SK-N-SH (cell line): Measurements from ENCODE around the gene DIS3L2. TPM values are rescaled to one million over a fixed set of nuclear protein-coding genes. Genes with fewer than 3 reads are reported as not detected.
A peak's percentile ranks its signal among the peaks of the same experiment; 100 is the strongest.

Experiments used
- CTCF ChIA-PET: fragments of 300-600, 350-600 bp; formaldehyde crosslinking; extraction: SDS; loops from one replicate; lab custom pipeline; 2021; lab: Yijun Ruan, JAX
- POLR2A ChIA-PET: fragments of 350-600 bp; sonication (Branson Sonifier 250); formaldehyde crosslinking; extraction: SDS; loops from one replicate; lab custom pipeline; 2020; ENCODE audit warnings: antibody characterized with exemption, inconsistent platforms; lab: Yijun Ruan, JAX
- DNase-seq: peaks from one replicate; pipeline ENCODE4 v3.0.0; 2012
- H2AFZ ChIP-seq: fragments of 200-600 bp; sonication (generic); 2 replicates; pipeline ENCODE4 v1.8.1; 2016; ENCODE audit warnings: antibody characterized with exemption, mild to moderate bottlenecking, low read depth
- H3F3A ChIP-seq: fragments of 200-600 bp; sonication (generic); replicated peaks from 2 replicates; pipeline ENCODE3; 2016; ENCODE audit warnings: antibody characterized with exemption, mild to moderate bottlenecking; ENCODE audit not compliant: insufficient read depth
- H3K27ac ChIP-seq, 2 experiments: fragments of 200-500 bp in 1 of 2; fragments of 200-600 bp in 1 of 2; sonication (Bioruptor generic) in 1 of 2; sonication (generic), shearing (Covaris generic) in 1 of 2; 2 replicates each; pipeline versions ENCODE4 v1.5.1 to v1.6.1; 2014 to 2016; ENCODE audit warnings: low read depth in 2 of 2, inconsistent platforms in 1 of 2, low read length in 1 of 2, mild to moderate bottlenecking in 1 of 2, mixed read lengths in 1 of 2
- H3K27me3 ChIP-seq: fragments of 200-600 bp; sonication (generic), shearing (Covaris generic); 2 replicates; pipeline ENCODE4 v1.6.1; 2016; ENCODE audit warnings: mixed run types; ENCODE audit not compliant: insufficient read depth
- H3K36me3 ChIP-seq, 2 experiments: fragments of 200-500 bp in 1 of 2; fragments of 200-600 bp in 1 of 2; sonication (Bioruptor generic) in 1 of 2; sonication (generic) in 1 of 2; replicated peaks in 1 of 2; 2 replicates each; pipeline versions ENCODE3 to v1.5.1; 2014 to 2016; ENCODE audit warnings: low read length in 1 of 2, mild to moderate bottlenecking in 1 of 2; ENCODE audit not compliant: insufficient read depth in 2 of 2, control insufficient read depth in 1 of 2
- H3K4me1 ChIP-seq, 2 experiments: fragments of 200-500 bp in 1 of 2; fragments of 200-600 bp in 1 of 2; sonication (Bioruptor generic) in 1 of 2; sonication (generic), shearing (Covaris generic) in 1 of 2; 2 replicates each; pipeline versions ENCODE4 v1.5.1 to v1.6.1; 2014 to 2016; ENCODE audit warnings: low read depth in 1 of 2, low read length in 1 of 2, mixed run types in 1 of 2; ENCODE audit not compliant: insufficient read depth in 2 of 2, control insufficient read depth in 1 of 2
- H3K4me2 ChIP-seq: fragments of 200-600 bp; sonication (generic), shearing (Covaris generic); 2 replicates; pipeline ENCODE4 v1.6.1; 2017; ENCODE audit warnings: mixed run types
- H3K4me3 ChIP-seq, 2 experiments: fragments of 200-500 bp in 1 of 2; fragments of 200-600 bp in 1 of 2; sonication (Bioruptor generic) in 1 of 2; sonication (generic), shearing (Covaris generic) in 1 of 2; 2 replicates each; pipeline versions ENCODE4 v1.5.1 to v1.8.1; 2014 to 2016; ENCODE audit warnings: low read depth in 2 of 2, inconsistent platforms in 1 of 2, low read length in 1 of 2, mild to moderate bottlenecking in 1 of 2, mixed read lengths in 1 of 2, moderate library complexity in 1 of 2
- H3K79me2 ChIP-seq: fragments of 200-600 bp; sonication (generic); 2 replicates; pipeline ENCODE4 v1.8.1; 2017; ENCODE audit warnings: mild to moderate bottlenecking; ENCODE audit not compliant: insufficient read depth
- H3K9ac ChIP-seq: fragments of 200-600 bp; sonication (generic); 2 replicates; pipeline ENCODE4 v1.6.1; 2017; ENCODE audit warnings: mixed run types
- H3K9me2 ChIP-seq: fragments of 200-600 bp; sonication (generic); 2 replicates; pipeline ENCODE4 v1.6.1; 2017; ENCODE audit warnings: mixed run types
- H3K9me3 ChIP-seq: fragments of 200-600 bp; sonication (generic); 2 replicates; pipeline ENCODE4 v1.6.1; 2017; ENCODE audit warnings: mixed run types, mild to moderate bottlenecking, moderate library complexity
- H4K20me1 ChIP-seq: fragments of 200-600 bp; sonication (generic); 2 replicates; pipeline ENCODE4 v1.6.1; 2017; ENCODE audit warnings: mild to moderate bottlenecking, mixed run types; ENCODE audit not compliant: insufficient read depth
- CHD2 ChIP-seq: fragments of 150-350 bp; IDR thresholded peaks from 2 replicates; pipeline ENCODE4 v1.6.1; 2018; ENCODE audit warnings: low read length; ENCODE audit not compliant: partially characterized antibody
- EP300 ChIP-seq, 2 experiments: IDR thresholded peaks; 2 replicates each; pipeline versions ENCODE4 v1.4.0 to v1.6.1; 2012; ENCODE audit warnings: borderline replicate concordance in 1 of 2, low read depth in 1 of 2, low read length in 1 of 2
- FOSL2 ChIP-seq: IDR thresholded peaks from 2 replicates; pipeline ENCODE4 v1.4.0; 2012; ENCODE audit warnings: low read depth, mild to moderate bottlenecking, moderate library complexity, borderline replicate concordance
- FOXJ3 ChIP-seq: sonication (generic); formaldehyde crosslinking; IDR thresholded peaks from 2 replicates; pipeline ENCODE4 v1.5.1; 2020; ENCODE audit warnings: mild to moderate bottlenecking, missing genetic modification reagents
- FOXM1 ChIP-seq: IDR thresholded peaks from 2 replicates; pipeline ENCODE4 v1.4.0; 2012; ENCODE audit warnings: low read depth, mild to moderate bottlenecking
- GATA2 ChIP-seq: sonication (generic); formaldehyde crosslinking; IDR thresholded peaks from 2 replicates; pipeline ENCODE4 v1.5.0; 2020; ENCODE audit warnings: mild to moderate bottlenecking, missing genetic modification reagents
- JUND ChIP-seq: IDR thresholded peaks from 2 replicates; pipeline ENCODE4 v1.4.0; 2012
- MEF2A ChIP-seq: IDR thresholded peaks from 2 replicates; pipeline ENCODE4 v1.4.0; 2012; ENCODE audit warnings: low read depth, borderline replicate concordance
- NRF1 ChIP-seq: IDR thresholded peaks from 2 replicates; pipeline ENCODE4 v1.6.1; 2012; ENCODE audit warnings: low read depth, mild to moderate bottlenecking, low read length
- RCOR1 ChIP-seq: fragments of 150-350 bp; IDR thresholded peaks from 2 replicates; pipeline ENCODE4 v1.6.1; 2017; ENCODE audit warnings: antibody characterized with exemption, low read length
- RXRA ChIP-seq: IDR thresholded peaks from 2 replicates; pipeline ENCODE4 v1.4.0; 2012; ENCODE audit warnings: low read depth, mild to moderate bottlenecking, borderline replicate concordance
- SIN3A ChIP-seq: IDR thresholded peaks from 2 replicates; pipeline ENCODE4 v1.6.1; 2012; ENCODE audit warnings: low read depth, mild to moderate bottlenecking, low read length, moderate library complexity, borderline replicate concordance
- SMC3 ChIP-seq: IDR thresholded peaks from 2 replicates; pipeline ENCODE4 v1.6.1; 2012; ENCODE audit warnings: low read depth, low read length, improper control_type of control experiment
- TAF1 ChIP-seq: IDR thresholded peaks from 2 replicates; pipeline ENCODE4 v1.6.1; 2012; ENCODE audit warnings: low read depth, mild to moderate bottlenecking, low read length, moderate library complexity, borderline replicate concordance
- YY1 ChIP-seq: IDR thresholded peaks from 2 replicates; pipeline ENCODE4 v1.4.0; 2012; ENCODE audit warnings: low read depth, mild to moderate bottlenecking
- WGBS: methylation state at CpG from one replicate; pipeline ENCODE4 v1.1.6; 2017; ENCODE audit warnings: low lambda C conversion rate; 5-methylcytosine and 5-hydroxymethylcytosine counted together
- polyA plus RNA-seq, 3 experiments: library from polyadenylated mRNA; depleted of rRNA; stranded (reverse); fragments of >200 nt; gene quantifications; 2 replicates each; pipeline ENCODE4 v1.2.3, GENCODE V29; 2012
- TF ChIP-seq, protein P1 (sequence below): IDR thresholded peaks from 2 replicates; pipeline ENCODE4 v1.6.1; 2012; ENCODE audit warnings: mild to moderate bottlenecking, low read depth, low read length, moderate library complexity
- TF ChIP-seq, protein P2 (sequence below): IDR thresholded peaks from 2 replicates; pipeline ENCODE4 v1.4.0; 2012; ENCODE audit warnings: low read depth
- TF ChIP-seq, protein P3 (sequence below): IDR thresholded peaks from 2 replicates; pipeline ENCODE4 v1.4.0; 2012; ENCODE audit warnings: low read depth, borderline replicate concordance

Gene DIS3L2
- polyA plus RNA-seq, 1 of the 3 experiments (the other 2 are of a cell fraction), result 17.9 TPM

DNA sequence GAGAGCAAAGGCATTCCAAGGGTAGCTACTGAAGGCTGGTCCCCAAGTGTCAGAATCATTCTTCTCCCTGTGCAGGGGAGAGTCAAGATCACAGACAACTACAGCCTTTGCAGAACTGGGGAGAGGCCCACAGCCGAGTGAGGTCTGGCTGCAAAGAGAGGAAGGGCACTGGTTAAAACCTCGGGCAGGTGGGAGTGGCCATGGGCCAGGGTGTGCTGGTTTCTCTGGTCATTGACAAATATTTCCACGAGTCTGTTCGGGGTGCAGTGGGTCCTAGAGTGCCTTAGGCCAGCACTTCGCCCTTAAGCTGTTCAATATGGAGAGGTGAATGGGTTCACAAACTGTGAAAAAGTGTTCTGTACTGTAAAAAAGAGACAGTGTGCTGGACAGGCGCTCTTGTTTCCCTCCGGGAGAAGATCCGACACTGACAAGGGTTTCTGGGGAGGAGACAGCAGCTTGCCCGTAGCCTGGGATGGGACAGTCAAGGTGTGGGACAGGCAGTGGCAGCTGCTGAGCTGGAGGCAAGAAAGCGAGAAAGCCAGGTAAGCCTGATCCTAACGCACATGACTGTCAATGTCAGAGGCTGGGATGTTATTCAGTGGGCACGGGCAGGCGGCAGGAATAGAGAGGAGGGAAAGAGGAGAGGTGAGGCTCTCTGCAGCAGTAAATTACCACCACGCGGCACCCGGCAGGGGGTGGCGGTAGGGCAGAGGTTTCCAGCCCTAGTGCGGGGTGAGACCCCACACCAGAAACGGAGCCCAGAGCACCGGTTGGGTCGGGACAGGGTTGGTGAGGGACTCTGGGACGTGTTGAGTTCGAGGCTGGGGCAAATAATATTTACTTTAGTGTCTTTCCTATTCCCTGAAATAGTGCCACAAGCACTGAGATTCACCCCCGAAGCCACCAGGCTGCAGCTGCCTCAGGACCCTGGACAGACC, 37.3 kb upstream of the DIS3L2 start:
- TF ChIP-seq YY1, result no peak
- TF ChIP-seq, protein P1, sequence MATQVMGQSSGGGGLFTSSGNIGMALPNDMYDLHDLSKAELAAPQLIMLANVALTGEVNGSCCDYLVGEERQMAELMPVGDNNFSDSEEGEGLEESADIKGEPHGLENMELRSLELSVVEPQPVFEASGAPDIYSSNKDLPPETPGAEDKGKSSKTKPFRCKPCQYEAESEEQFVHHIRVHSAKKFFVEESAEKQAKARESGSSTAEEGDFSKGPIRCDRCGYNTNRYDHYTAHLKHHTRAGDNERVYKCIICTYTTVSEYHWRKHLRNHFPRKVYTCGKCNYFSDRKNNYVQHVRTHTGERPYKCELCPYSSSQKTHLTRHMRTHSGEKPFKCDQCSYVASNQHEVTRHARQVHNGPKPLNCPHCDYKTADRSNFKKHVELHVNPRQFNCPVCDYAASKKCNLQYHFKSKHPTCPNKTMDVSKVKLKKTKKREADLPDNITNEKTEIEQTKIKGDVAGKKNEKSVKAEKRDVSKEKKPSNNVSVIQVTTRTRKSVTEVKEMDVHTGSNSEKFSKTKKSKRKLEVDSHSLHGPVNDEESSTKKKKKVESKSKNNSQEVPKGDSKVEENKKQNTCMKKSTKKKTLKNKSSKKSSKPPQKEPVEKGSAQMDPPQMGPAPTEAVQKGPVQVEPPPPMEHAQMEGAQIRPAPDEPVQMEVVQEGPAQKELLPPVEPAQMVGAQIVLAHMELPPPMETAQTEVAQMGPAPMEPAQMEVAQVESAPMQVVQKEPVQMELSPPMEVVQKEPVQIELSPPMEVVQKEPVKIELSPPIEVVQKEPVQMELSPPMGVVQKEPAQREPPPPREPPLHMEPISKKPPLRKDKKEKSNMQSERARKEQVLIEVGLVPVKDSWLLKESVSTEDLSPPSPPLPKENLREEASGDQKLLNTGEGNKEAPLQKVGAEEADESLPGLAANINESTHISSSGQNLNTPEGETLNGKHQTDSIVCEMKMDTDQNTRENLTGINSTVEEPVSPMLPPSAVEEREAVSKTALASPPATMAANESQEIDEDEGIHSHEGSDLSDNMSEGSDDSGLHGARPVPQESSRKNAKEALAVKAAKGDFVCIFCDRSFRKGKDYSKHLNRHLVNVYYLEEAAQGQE, result no peak
- H3K27me3 ChIP-seq, result peaks cover 40% of the 10 kb centered on the region
- CTCF ChIA-PET, result interaction anchor here (0.8 to 14.3 kb wide), 38 partner anchors 8 to 598 kb away, joined by 3 to 214 read pairs (median 6); partner anchors contain the start of gene PRSS56

DNA sequence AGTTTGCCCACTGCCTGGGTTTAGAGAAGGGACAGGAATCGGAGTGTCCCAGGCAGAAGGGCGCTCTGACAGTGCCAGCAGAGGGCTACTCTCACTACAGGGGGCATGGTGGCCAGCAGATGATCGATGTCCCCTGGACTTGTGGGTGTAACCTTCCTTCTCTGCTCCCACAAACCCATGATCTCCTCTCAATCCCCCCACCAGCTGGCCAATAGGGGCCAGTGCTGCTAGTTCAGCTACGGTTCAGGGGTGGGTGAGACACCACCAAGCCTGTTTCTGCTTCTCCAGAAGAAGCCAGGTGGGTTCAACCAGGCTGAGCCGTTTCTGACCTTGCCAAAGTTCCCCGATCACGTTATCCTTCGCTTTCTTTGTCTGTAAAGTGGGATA, 36.6 kb upstream of the DIS3L2 start:
- Histone ChIP-seq H3K4me2 (peak overlapping the region; percentile 97; the same call in 1 of the 2 replicates), H3K4me1 (peaks cover 0 to 20% of the 10 kb centered on the region in 2 experiments; a peak in 1 of 4 replicates), H4K20me1 (no peaks in the 10 kb centered on the region), H3K27ac (no peak overlapping the region), H3K79me2 (no peaks in the 10 kb centered on the region), H3K9me2 (no peaks in the 10 kb centered on the region), H3K36me3 (no peaks in the 10 kb centered on the region), H2AFZ (peak overlapping the region; percentile 81; the same call in 1 of the 2 replicates), H3F3A (no peaks in the 10 kb centered on the region), H3K27me3 (peaks cover 41% of the 10 kb centered on the region), H3K9me3 (no peaks in the 10 kb centered on the region), H3K9ac (no peak overlapping the region), H3K4me3 (peak overlapping the region in 1 of 2 experiments; percentile 62; a peak in 2 of 4 replicates)
- 31% methylated on average over 8 of the region's 8 CpGs for WGBS
- DNase-seq, result peak; percentile 57
- POLR2A ChIA-PET, result interaction anchor here (0.9 kb wide), 1 partner anchor 37 kb away, joined by 3 read pairs; the partner anchor contains the start of gene DIS3L2
- CTCF ChIA-PET, result interaction anchor here (0.8 to 14.3 kb wide), 67 partner anchors 8 to 599 kb away, joined by 3 to 214 read pairs (median 5); partner anchors contain the start of genes DIS3L2 and PRSS56
- no peak for TF ChIP-seq FOXM1
- no peak for TF ChIP-seq MEF2A
- no peak for TF ChIP-seq JUND
- TF ChIP-seq FOSL2, result no peak
- TF ChIP-seq RCOR1, result no peak
- no peak for TF ChIP-seq NRF1
- no peak for TF ChIP-seq FOXJ3 (CRISPR knock-in tag)
- TF ChIP-seq CHD2, result no peak
- no peak for TF ChIP-seq RXRA
- TF ChIP-seq SMC3, result no peak
- TF ChIP-seq TAF1, result no peak
- TF ChIP-seq EP300 (IDR thresholded peaks at IDR 0.05; ENCODE audit: borderline replicate concordance in 1 of 2, low read depth in 1 of 2, low read length in 1 of 2), result no peak
- TF ChIP-seq GATA2, result no peak
- TF ChIP-seq, protein P2, sequence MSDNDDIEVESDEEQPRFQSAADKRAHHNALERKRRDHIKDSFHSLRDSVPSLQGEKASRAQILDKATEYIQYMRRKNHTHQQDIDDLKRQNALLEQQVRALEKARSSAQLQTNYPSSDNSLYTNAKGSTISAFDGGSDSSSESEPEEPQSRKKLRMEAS, result no peak
- TF ChIP-seq SIN3A, result no peak
- TF ChIP-seq, protein P3, sequence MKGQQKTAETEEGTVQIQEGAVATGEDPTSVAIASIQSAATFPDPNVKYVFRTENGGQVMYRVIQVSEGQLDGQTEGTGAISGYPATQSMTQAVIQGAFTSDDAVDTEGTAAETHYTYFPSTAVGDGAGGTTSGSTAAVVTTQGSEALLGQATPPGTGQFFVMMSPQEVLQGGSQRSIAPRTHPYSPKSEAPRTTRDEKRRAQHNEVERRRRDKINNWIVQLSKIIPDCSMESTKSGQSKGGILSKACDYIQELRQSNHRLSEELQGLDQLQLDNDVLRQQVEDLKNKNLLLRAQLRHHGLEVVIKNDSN, result no peak

More for the DNA sequence above, 37.3 kb upstream of the DIS3L2 start:
- H3K79me2 ChIP-seq, result no peaks in the 10 kb centered on the region
- no peak overlapping the region for H2AFZ ChIP-seq
- no peak overlapping the region for H3K4me2 ChIP-seq
- no peaks in the 10 kb centered on the region for H3K9me3 ChIP-seq
- no peaks in the 10 kb centered on the region for H4K20me1 ChIP-seq
- no peak overlapping the region for H3K27ac ChIP-seq
- H3K36me3 ChIP-seq, result no peaks in the 10 kb centered on the region
- no peak overlapping the region for H3K4me3 ChIP-seq
- no peaks in the 10 kb centered on the region for H3K9me2 ChIP-seq
- DNase-seq, result no peak
- H3K4me1 ChIP-seq, result peaks cover 0 to 20% of the 10 kb centered on the region in 2 experiments; a peak in 1 of 4 replicates
- POLR2A ChIA-PET, result no interaction called here
- no peaks in the 10 kb centered on the region for H3F3A ChIP-seq
- no peak overlapping the region for H3K9ac ChIP-seq
- WGBS, result 69% methylated on average over 19 of the region's 24 CpGs
